Measurements from ENCODE around the gene MAJIN.
"Not testable (repeated sequence)": the region's sequence is repeated elsewhere in the genome, so short reads cannot be mapped to it uniquely, and the experiment has no call there.

MAJIN gene

GRCh38 chr11:65013888-65014725 is 42.2 kb upstream of the MAJIN start, which contains the start of gene ARL2:
TSS of gene ARL2 (plus strand) at chr11:65014160. CDS start at chr11:65014208, 48 bp downstream.
- TF ChIP-seq CTCF (conservative IDR thresholded peaks at IDR 0.05; ENCODE audit: low read depth, low read length): peak; percentile 65
- H3K4me3 ChIP-seq (ENCODE audit: low read length): peak within 1 kb of the TSS; percentile 80
- no peak for DNase-seq (ENCODE audit: low read depth)

GRCh38 chr11:65013130-65013887 is 41.4 kb upstream of the MAJIN start:
- no peak for DNase-seq (ENCODE audit: low read depth)
- peak overlapping the region; percentile 80 for H3K4me3 ChIP-seq (ENCODE audit: low read length)
- TF ChIP-seq CTCF (conservative IDR thresholded peaks at IDR 0.05; ENCODE audit: low read depth, low read length): peak; percentile 81

GRCh38 chr11:65008873-65009272 is 37.0 kb upstream of the MAJIN start:
- TF ChIP-seq CTCF (conservative IDR thresholded peaks at IDR 0.05; ENCODE audit: low read depth, low read length): no peak
- H3K4me3 ChIP-seq (ENCODE audit: low read length): no peak overlapping the region
- no peak for DNase-seq (ENCODE audit: low read depth)

- no peak for TF ChIP-seq CTCF (conservative IDR thresholded peaks at IDR 0.05; ENCODE audit: low read depth, low read length)
- DNase-seq (ENCODE audit: low read depth): no peak
- no peak overlapping the region for H3K4me3 ChIP-seq (ENCODE audit: low read length)
Measured at GRCh38 chr11:65008016-65008415, 36.1 kb upstream of the MAJIN start.

- not testable (repeated sequence) for H3K4me3 ChIP-seq (ENCODE audit: low read length); DNase-seq (ENCODE audit: low read depth)
Measured at GRCh38 chr11:65003968-65004367, 32.1 kb upstream of the MAJIN start.

- H3K4me3 ChIP-seq (ENCODE audit: low read length): no peak overlapping the region
- no peak for TF ChIP-seq CTCF (conservative IDR thresholded peaks at IDR 0.05; ENCODE audit: low read depth, low read length)
- DNase-seq (ENCODE audit: low read depth): no peak
Measured at GRCh38 chr11:65003282-65003681, 31.4 kb upstream of the MAJIN start.

GRCh38 chr11:65002706-65003105 is 30.8 kb upstream of the MAJIN start:
- no peak for TF ChIP-seq CTCF (conservative IDR thresholded peaks at IDR 0.05; ENCODE audit: low read depth, low read length)
- no peak overlapping the region for H3K4me3 ChIP-seq (ENCODE audit: low read length)
- no peak for DNase-seq (ENCODE audit: low read depth)
